HG03280 (cell line): ENCODE measurements around the gene WFDC1.

Experiments used
- ATAC-seq: cut with Tn5 transposase; IDR thresholded peaks from one replicate; pipeline ENCODE4 v1.9.1; 2021; ENCODE audit warnings: mild to moderate bottlenecking, moderate library complexity; ENCODE audit not compliant: unreplicated experiment

Gene WFDC1

DNA sequence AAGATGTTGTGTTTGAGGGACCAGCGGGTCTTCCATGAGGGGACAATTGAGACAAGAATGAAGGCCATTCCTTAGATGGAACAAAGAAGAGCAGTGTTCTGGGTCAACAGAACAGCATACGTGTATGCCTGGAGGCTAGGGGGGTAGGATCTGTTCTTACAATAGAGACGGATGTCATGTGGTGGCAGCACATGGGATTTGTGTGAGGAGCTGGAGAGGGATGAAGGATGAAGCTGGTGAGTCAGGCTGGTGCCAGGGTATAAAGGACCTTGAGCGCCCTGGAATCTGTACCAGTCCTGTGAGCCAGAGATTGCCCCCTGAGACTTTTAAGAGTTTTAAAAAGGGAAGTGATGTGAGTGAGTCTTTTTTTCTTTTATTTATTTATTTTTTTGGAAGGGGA is 22.8 kb upstream of the WFDC1 start:
- no peak for ATAC-seq

DNA sequence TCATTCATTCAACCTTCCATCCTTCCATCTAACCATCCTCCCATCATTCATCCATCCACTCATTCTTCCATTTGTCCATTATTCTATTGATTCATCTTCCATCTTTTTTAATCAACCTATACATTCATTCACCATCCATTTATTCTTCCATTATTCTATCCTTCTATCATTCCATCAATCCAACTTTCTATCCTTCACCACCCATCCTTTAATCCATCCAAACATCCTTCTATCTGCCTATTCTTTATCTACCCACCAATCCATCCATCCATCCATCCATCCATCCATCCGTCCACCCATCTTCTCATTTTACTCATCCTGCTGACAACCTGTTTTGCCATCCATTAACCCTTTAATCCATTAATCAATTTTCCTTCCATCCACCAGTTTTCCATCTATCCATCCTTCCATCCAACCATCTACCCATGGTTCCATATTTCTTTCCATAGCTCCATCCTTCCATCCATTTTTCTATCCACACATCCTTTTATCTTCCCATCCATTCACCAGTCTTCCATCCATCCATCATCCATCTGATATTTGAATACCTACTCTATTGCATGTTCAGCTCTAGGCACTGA is 21.8 kb upstream of the WFDC1 start:
- ATAC-seq, result no peak

DNA sequence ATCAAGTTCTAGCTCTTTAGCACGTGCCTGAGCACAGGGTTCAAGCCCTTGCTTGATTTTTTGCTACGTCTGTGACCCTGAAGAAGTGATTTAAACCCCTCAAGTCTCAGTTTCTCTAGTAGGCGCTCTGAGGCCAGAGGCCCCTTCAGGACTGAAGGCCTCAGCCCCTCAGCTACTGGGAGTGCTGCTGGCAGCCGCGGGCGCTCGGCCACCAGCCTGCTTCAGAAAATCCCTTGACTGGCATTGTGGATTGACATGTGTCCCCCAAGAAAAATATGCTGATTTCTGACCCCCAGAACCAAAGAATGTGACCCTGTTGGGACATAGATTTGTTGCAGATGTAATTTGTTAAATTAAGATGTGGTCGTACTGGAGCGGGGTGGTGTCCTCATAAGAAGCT is 20.2 kb upstream of the WFDC1 start:
- ATAC-seq, result no peak

DNA sequence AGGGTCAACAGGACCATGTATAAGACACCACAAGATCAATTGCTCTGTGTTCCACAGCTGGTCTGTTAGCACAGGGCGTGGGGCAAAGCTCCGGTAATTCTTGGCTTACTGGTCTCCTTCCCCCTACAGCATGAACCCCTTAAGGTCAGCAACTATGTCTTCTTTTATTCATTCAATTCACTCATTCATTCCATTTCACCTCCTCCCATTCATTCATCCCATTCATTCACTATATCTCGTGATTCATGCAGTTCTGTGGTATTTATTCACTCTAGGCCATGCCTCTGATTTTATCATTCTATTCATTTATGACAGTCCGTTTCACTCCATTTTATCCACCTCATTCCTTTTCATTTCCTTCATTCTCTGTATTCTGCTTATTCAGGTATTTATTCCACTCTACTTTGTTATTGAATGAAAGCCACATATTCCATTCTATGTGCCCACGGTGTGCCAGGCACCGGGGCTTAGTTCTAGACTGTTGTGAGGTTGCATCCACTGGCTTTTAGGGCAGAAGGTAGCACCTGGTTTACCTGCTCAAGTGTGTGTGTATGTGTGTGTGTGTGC is 19.0 kb upstream of the WFDC1 start:
- ATAC-seq, result no peak

DNA sequence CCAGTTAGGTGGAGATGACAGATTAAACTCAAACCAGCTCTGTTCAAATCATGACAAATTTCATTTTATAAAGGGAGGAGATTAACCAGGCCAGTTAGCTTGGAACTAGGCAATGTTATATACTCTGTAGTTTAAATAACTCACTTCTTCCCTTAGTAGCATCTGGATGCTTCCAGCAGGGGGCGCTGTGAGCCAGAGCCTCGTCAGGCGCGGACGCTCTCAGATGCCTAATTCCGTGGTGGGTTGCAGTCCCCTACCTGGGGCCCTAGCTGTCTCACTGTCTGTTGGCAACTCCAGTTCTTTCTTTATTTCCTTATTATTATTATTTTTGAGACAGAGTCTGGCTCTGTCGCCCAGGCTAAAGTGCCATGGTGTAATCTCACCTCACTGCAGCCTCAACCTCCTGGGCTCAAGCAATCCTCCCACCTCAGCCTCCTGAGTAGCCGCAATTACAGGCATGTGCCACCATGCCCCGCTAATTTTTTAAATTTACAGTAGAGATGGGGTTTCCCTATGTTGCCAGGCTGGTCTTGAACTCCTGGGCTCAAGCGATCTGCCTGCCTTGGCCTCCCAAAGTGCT is 17.3 kb upstream of the WFDC1 start:
- ATAC-seq, result no peak

DNA sequence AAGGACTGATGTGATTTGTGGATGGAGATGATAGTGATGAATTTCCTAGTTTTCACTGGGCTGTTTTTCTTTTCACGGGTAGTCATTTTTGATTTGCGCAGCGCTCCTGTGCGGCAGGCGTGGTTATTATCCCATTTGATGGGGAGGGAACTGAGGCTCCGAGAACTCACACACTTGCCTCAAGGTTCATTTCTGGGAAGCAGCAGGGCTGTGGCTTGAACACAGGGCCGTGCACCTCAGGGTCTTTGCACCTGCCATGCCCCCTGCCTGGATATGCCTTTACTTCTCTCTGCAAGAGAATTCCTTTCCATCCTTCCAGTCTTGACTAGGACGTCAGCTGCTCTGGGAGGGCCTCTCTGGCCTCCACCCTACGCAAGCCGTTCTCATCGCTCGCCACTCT is 16.3 kb upstream of the WFDC1 start:
- ATAC-seq, result no peak

DNA sequence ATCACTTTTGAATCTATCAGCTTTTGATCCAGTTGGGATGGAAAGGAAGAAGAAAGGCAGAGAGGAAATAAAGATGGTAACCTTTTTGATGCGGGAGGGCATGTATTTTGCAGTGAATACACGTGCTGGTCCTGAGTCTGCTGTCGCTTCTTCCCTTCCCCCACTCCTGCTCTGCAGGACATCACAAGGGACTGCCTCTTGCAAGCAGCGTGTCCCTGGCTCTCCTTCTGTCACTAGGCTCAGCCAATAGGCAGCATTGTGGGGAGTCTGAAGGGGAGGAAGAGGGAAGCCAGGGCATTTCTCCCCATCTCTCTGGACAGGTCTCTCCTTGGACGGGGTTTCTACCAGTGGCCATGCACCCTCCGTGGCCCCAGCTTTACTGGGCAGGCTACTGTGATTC is 15.7 kb upstream of the WFDC1 start:
- ATAC-seq, result no peak

DNA sequence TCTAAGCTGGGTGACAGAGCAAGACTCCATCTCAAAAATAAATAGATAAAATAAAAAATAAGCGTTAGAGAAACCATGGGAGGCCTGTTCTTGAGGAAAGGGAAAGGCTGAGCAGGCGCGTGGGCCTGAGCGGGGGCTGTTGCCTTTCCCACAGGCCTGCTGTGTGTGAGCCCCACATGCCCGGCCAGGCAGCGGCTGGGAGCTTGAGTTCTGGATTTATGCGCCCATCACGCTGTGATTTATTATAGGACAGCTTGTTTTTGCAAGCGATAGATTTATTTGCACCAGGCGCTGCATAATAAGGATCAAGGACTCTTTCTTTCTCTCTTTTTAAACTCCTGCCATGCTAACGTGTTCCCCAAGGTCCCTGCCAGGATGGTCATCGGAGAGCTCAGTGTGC is 14.8 kb upstream of the WFDC1 start:
- ATAC-seq, result no peak

DNA sequence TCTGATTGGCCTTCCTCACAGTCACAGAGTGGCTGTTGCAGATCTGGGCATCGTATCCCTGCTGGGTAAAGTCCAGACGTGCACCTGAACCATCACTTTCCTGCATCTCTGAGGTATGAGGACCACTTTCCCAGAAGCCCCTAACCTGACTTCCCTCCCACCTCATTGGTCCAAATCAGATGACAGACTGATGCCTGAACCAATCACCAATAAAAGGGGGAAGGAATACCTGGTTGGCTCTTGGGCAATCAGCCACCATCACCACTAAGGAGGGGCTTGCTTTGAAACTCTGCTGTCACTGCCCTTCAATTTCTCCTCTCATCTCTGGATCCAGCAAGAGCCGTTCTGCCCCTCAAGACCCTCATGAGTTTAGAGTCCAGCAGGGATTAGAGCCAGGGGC is 13.6 kb upstream of the WFDC1 start:
- ATAC-seq, result no peak

DNA sequence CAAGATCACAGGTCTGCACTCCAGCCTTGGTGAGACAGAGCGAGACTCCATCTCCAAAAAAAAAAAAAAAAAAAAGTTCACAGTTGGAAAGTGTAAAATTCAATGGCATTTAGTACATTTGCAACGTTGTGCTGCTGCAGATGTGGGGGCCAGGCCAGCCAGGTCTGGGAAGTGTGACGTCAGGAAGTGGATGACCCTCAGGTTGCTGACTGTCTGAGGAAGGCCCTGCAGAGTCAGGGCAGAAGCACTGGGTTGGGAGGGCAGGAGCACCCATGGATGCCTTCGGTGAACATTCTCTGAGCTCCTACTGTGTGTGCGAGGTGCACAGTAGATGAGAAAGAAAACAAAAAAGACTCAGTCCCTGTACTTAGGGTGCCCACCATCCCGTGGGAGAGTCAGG is 12.1 kb upstream of the WFDC1 start:
- ATAC-seq, result no peak

DNA sequence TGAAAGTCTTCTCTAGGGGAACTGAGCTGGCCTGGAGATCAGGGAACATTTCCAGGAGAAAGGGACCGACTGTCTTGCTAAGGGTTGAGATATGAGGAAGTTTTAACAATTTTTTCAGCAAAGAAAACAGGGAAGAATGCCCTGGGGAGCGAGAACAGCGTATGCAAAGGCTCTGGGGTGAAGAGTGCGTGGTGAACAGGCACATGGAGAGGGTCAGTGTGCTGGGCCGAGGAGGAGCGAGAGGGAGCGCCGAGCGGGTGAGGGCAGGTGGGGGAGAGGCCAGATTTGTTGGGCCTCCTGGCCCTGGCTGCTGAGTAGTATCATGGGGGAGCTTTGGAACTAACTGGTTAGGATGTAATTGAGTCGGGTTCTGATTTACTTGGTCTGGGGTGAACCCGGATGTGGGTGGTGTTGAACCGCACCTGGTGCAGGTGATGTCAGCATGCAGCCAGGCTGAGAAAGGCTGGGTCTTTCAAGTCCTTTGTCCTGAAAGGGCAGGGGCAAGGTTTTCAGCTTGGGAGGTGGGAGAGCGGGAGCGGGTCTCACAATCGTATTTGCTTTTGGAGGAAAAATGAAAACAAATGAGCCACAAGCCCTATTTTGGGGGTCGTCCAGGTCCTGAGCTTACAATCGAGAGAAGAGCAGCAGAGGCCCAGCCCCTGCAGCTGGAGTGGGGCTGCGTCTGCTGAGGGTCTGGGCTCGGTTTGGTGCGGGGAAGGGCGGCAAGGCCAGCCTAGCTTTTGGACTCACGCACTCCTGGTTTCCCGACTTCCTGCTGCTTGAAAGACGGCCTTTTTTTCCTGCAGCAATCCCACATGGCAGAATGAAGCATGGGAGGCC is 11.1 kb upstream of the WFDC1 start:
- ATAC-seq, result no peak

DNA sequence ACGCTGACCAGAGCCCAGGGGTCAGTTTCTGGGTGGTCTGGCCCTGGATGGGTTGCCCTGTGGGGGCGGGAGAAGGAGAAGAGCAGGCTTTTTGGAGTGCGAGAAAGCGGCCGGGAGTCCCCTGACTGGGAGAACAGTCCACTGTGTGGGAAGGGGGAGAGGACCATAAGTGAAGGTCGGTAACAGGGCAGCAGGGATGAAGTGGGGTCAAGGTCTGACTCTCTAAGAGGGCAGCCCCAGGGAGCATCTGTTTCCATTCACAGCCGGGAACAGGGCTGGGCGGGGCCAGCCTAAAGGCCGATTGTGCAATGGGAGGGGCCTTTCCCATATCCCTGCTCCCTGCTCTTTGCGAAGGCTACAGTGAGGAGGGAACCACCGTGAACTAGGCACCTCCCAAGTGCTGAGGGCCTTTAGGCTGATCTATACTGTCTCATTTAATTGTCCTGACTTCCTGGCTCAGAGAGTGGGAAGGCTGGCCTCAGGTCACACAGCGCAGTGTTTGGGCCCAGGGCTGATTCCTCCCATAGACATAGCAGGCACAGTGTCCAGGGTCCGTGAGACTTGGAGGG is 10.4 kb upstream of the WFDC1 start:
- no peak for ATAC-seq

DNA sequence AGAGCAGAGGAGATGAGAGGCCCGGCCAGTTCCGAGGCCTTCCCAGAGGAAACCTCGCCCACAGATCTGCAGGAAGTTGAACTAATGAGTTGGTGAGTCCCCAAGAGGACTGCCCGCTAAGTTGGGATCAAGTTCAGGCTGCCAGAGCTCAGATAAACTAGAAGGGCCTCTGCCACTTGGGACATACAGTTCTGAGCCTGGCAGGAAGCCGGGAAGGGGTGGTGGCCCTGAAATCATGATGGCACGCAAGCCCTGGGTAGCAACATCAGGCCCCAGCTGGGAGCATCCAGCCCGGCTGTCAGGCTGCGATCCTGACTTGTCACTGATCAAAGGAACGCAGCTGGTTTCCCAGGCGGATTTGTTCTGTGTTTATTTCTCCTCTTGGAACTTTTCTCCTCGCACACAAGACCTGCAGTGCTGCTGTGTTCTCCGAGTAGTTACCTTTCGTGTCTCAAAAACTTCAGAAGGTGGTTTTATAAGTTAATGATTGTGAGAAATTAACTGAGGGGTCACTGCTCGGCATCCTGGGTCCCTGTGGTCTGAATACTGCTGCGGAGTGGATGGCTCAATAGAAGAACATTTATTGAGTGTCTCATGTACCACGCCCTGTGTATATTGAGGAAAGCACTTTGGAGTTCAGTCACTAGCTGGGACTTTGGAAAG is 8.0 kb upstream of the WFDC1 start:
- ATAC-seq, result no peak

DNA sequence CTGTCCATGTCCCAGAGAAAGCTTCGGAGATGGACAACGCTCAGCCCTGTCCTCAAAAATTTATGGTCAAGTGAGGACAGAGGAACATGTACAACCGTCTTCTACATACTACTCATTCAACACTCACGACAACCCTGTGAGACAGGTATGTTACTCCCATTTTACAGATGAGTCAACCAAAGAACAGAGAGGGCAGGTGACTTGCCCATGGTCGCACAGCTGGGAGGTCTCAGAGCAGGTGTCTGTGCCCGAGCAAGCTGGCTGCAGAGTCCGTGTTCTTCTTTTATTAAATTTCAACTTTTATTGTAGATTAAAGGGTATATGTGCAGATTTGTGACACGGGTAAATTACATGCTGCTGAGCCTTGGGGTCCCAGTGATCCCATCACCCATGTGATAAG is 5.8 kb upstream of the WFDC1 start:
- no peak for ATAC-seq

DNA sequence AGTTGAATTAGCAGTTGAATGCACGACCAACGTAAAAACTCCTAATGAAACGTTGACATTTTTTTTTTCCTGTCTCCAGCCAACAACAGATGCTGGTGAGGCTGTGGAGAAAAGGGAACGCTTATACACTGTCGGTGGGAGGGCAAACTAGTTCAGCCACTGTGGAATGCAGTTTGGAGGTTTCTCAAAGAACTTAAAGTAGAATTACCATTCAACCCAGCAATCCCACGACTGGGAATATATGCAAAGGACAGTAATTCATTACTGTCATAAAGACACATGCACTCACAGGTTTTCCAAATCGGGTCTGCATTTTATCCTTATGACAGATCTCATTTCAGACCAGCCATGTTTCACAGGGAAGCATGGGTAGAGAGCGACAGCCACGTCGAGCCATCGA is 3.5 kb upstream of the WFDC1 start:
- ATAC-seq, result no peak

DNA sequence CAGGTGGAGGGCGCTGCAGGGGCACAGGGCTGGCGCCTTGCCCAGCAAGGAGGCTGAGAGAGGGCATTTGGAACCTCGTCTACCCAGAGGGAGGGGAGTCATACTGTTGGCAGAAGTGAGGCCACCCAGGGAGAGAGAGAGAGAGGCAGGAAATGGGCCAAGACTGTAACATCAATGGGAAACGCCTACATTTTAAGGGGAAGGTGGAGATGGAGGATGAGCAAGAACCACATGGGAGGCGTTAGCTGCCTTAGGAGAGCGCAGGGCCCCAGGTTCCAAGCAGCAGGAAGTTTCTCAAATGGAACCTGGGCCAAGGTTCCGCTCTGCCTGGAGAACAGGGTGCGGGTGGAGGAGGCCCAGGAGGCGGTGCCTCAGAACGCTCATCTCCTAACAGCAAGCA is 2.7 kb upstream of the WFDC1 start:
- ATAC-seq, result no peak

DNA sequence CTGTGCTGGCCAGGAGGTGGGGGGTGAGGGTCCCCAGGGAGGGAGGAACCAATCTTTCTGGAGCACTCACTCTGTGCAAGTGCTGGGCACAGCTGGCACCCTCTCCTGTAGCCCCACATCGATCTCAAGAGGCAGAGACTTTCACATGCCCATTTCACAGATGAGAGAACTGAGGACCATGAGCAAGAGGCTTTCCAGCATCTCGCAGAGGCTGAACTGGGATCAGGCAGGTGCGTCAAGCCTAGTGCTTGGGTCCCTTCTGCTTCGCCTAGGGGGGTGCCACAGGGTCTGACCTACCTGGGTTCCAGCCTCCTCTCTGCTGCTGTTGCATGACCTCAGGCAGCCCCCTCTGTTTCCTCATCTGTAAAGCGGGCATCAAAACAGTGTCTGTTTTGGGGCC is 1.3 kb upstream of the WFDC1 start:
- ATAC-seq, result no peak

DNA sequence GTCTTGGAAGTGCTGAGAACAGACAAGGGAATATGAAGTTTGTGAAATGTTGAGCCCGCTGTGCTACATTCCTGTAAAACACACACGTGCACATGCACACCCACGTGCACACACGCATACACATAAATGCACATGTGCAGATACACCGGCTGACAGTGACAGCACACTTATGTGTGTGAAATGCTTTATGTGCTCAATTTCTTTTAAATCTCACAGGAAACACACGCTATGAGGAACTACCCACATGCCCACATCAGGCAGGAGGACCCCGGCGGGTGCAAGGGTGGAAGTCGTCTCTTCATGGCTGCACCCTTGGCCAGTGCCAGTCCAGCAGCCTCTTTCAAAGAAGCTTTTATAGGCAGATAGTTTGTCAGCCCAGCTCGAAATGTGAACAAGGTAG is 561 bp upstream of the WFDC1 start:
- no peak for ATAC-seq

DNA sequence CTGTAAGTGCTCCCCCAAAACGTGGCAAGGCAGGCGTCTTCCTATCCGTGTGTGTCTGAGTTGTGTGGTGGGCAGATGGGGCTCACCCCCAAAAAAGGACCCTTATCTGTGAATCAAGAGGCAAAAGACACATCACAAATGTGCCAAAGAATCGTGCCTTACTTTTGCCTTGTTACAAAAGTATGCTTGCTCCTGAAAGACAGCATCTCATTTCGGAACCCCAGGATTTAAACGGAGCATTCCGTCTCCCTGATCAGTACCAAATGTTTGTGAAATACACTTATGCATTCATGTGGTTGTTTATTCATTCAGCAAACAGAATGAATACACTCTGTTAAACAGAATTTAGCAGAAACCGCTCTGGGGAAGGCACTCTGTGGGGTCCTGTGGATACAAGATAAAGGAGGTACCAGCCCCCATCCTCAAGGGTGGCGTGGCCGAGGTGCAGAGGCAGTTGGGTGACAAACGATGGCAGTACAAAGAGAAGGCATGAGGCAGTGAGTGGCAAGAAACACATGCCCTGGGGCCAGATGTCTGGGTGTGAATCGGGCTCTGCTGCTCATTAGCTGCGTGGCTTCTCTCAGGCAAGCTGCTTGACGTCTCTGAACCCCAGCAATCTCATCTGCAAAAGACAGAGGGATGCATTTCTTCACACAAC is 654 bp downstream of the WFDC1 start:
- no peak for ATAC-seq

DNA sequence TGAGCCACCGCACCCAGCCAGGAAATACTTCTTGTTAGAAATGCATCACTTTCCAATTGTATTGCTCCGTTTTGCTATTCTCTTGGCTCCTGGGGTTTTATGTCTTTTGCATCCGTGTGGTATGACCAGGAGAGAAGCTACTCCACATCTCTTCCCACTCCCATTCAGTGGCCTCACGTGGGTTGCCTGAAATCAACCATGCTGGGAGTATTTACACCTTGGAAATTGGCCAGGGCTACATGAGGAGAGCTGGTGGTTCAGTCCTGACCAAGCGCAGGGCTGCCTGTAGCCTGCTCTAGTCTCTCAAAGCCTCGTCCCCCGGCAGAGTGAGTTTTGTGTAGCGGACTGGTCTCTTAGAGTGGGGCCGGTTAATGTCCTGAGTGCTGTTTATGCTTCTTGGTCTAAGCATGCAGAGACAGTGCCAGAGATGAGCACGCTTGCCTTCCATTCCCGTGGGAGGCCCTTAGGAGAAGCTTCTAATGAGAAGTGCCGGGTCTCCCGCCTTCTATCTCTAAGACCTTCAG is 3.8 kb downstream of the WFDC1 start:
- ATAC-seq, result no peak
